ENCODE results near the gene FRMD4A.

FRMD4A gene

GRCh38 chr10:13657101-13657680, 673.5 kb downstream of the FRMD4A start:
- no peak for DNase-seq

- no peak for DNase-seq
Measured at GRCh38 chr10:13656337-13657100, 674.2 kb downstream of the FRMD4A start.

DNA sequence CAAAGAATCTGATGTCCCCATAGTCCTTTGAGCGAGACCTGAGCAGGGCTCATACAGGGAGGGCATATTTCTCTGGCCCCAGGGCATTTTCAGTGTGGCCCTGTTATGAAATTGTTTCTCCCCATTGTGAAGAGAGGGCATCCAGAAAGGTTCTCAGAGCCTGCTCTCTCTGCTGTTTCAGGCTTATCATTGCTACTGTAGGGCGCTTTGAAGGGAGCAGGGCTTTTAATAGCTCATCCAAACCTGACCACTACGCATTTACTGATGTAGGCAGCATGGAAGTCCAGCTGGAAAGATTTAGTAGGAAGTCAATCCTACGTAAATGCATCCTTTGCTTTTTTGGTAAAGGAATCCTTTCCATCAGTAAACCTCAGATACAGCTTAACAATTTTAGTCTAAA, 675.9 kb downstream of the FRMD4A start:
- DNase-seq = no peak

- DNase-seq = no peak
Measured at GRCh38 chr10:13654118-13654830, 676.5 kb downstream of the FRMD4A start.

DNA sequence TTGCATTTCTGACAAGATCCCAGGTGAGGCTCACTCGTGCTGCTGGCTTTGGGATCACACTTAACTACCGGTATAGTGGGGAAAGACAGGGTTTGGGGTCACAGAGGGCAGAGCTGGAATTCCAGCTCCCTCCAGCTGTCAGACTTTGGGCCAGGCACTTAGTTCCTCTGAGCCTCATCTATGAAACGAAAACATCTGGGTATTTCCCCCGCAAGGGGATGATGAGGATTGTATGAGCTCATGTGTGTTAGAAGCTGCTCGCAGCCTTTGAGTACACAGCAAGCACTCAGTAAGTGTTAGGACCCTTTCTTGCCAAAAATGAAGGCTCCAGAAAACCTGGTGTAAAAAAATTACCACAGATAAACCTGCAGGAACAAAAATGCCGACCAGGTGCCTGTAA, 677.9 kb downstream of the FRMD4A start:
- no peak for DNase-seq

DNA sequence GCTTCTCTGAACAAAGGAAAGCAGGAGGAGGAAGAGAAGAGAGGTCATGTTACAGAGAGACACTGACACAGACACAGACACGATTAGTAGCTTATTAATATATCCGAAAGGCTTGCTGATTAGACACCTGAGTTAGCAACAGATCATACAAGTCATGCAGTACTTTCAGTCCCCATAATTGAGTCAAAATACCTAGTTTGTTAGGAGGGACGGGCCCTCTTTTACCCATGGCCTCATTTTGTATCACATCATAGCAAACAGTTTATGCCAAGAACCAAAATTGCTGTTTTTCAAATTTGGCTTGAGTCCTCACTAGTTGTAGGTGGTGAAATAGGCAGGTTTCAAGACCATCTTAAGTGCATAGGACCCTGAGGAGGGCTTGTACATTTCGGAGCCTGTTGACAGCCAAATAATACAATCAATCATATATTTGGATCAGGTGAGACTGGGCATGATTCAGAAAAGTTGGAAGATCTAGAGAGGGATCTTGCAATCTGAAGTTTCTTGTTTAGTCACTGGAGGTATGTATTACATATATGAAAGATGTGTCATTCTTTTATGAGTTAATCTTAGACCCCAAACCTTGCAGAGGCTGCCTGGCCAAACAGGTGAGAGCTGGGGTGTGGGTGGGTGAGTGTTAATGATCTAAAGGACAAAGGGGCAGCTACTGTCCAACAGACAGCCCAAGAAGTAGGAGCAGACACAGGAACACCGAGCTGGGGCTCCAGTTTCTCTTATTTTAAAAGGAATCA, 678.6 kb downstream of the FRMD4A start:
- no peak for DNase-seq

DNA sequence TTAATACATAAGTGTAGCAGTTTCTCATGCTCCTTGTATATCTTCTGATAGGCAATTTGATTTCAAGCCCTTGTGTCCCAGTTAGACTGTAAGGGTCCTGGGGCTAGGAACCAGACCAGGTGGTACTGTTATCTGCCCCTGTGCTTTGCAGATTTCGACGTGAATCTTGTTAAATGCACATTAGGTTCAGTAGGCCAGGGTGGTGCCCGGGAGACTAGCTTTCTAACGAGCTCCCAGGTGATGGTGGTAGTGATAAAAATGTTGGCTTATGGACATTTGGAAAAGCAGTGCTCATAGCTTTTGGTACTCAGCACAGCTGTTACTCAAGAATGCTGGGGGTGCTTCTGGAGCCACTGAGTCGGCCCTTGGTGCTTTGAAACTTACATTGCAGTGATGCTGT, 679.8 kb downstream of the FRMD4A start:
- DNase-seq = no peak

DNA sequence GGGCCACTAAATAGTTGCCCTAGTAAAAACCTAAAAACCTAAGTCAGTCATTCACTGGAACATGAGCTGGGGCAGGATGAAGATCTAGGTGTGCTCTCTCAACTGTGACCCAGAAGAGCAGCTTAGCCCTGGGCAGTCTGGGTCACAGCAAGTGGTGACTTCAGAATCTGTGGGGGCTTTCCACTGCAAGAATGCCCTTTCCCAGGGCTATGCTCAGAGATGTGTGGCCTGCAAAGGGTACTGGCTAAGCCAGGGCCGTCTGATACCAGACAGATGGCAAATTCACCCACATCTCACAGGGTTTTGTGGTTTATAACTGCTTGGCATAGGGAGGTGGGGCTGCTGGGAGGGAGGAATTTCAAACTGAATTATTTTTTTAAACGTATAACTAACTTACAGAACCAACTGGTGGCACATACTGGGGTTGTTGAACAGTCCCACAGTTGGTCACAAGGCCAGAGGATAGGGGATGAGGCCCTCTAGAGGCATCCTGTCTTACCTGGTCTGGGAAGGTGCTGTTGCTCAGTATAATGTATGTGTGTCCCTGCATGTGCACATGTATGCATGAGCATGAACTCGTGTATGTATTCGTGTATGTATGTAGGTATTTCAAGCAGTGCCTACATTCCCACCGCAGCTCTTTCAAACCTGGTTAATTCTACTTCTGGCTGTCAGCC, 680.7 kb downstream of the FRMD4A start:
- no peak for DNase-seq

- DNase-seq = peak; percentile 14
Measured at GRCh38 chr10:13648425-13648824, 682.3 kb downstream of the FRMD4A start.

- DNase-seq = no peak
Measured at GRCh38 chr10:13644866-13645265, 685.9 kb downstream of the FRMD4A start.

DNA sequence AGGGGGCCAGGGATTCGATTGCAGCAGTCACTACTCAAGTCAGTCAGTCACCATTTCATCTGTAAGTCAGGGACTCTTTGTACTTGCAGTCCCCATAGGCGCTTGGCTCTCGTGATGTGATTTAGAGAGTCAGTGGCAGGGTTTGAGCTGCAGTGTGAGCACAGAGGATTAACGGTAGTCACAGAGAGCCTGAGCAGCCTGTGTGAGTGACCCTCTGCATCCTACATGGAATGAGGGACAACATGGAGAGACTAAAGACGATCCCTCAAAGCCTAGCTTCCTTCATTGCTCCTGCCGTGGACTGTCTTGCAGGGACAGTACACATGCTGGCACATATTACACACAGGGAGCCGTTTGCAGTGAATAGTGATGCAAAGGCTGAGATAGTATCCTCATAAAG, 687.7 kb downstream of the FRMD4A start:
- DNase-seq = no peak

GRCh38 chr10:13642293-13642692, 688.4 kb downstream of the FRMD4A start:
- DNase-seq = no peak

GRCh38 chr10:13637894-13638293, 692.8 kb downstream of the FRMD4A start:
- DNase-seq = no peak

DNA sequence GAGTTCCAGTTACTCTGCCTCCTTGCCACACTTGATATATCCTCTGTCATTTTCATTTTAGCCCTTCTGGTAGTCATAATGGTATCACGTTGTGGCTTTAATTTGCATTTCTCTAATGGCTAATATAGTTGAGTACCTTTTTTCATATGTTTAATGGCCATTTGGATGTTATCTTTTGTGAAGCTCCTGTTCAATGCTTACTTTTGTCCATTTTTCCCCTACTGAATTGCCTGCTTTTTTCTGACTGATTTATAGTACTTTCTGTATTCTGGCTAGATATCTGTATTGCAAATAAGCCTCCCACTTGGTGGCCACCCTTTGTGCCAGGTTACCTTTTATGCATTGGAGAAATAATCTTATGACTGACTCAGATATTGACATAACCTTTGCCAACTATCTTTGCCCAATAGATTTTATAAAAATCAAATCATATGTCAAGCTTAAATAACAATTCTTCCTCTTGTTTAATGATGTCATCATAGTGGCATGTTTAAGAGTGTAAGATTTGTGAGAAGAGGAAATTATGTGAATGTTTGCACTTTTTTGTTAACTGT, 693.3 kb downstream of the FRMD4A start:
- DNase-seq = no peak

DNA sequence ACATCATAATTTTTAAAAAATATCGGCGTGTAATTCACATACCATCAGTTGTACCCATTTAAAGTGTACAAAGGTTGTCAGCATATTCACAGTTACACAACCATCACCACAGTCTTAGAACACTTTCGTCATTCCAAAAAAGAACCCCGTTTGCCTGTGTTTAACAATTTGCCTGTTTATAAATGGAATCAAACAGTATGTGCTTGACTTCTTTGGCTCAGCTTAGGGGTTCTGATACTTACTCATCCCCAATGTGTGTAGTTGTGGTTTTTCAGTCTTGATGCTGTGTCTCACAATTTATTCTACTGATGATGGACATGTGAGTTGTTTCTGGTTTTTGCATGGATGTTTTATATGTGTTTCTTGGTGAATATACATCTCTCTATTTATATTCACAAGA, 693.9 kb downstream of the FRMD4A start:
- no peak for DNase-seq

DNA sequence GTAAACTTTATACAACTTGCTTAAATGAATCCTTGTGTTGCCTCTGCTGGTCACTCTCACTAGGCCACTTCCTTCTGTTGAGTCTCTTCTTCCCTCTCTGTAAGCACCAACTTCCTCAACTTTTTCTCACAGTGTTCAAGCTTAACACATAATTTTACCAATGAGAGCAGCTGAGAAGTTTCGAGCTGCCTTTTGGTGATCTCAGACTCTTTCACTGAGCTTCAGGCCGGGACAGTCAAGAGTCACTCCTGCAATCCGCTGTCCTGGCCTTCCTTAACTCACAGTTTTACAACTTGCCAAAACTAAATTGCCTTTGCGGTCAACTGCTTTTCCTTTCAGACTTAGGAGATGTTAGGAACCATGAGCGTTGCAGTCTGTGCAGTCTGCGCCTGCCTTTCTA, 696.5 kb downstream of the FRMD4A start:
- no peak for DNase-seq

DNA sequence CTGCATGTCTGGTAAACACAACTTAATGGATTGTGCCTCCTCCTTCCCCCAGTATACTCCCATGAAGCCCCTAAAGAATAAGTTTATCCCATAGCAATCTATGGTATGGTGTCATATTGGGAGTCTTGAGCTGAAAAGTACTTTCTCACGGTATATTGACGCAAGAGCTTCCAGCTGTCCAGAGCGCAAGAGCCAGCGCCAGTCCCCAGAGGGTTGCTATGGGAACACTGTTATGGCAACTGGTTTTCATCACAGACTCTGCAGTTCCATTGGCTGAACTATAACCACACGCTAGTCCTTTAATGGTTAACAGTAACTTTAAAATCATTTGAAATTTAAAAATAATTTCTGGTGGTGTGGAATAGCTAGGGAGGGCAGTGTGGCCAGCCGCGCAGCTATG, 697.0 kb downstream of the FRMD4A start:
- no peak for DNase-seq

- DNase-seq = no peak
Measured at GRCh38 chr10:13632884-13633440, 697.8 kb downstream of the FRMD4A start.

- no peak for DNase-seq
Measured at GRCh38 chr10:13632440-13632839, 698.3 kb downstream of the FRMD4A start.

GRCh38 chr10:13631594-13631993, 699.1 kb downstream of the FRMD4A start:
- no peak for DNase-seq

- DNase-seq = no peak
Measured at GRCh38 chr10:13630231-13630630, 700.5 kb downstream of the FRMD4A start.

- DNase-seq = no peak
Measured at GRCh38 chr10:13629116-13629515, 701.6 kb downstream of the FRMD4A start.

Measured in central memory CD4-positive, alpha-beta T cell (primary cell).